WERI-Rb-1 (cell line): ENCODE results near the gene CCDC91.

ENCODE experiments used
- DNase-seq: peaks from one replicate; pipeline ENCODE4 v3.0.0-alpha.2; 2020
- H3K27ac ChIP-seq: fragments of 250-450 bp; sonication (Bioruptor Pico); 2 replicates; pipeline ENCODE4 v1.5.1; 2020; ENCODE audit warnings: mild to moderate bottlenecking, moderate library complexity
- H3K27me3 ChIP-seq: fragments of 250-450 bp; sonication (Bioruptor Pico); 2 replicates; pipeline ENCODE4 v1.5.1; 2021; ENCODE audit warnings: mild to moderate bottlenecking, low read depth, moderate library complexity; ENCODE audit not compliant: insufficient read depth, severe bottlenecking
- H3K36me3 ChIP-seq: fragments of 250-450 bp; sonication (Bioruptor Pico); 2 replicates; pipeline ENCODE4 v1.5.1; 2020; ENCODE audit warnings: mild to moderate bottlenecking, moderate library complexity
- H3K4me3 ChIP-seq: 2 replicates; pipeline ENCODE4 v1.5.1; 2011; ENCODE audit warnings: low read depth, mild to moderate bottlenecking, control low read depth, low read length
- H3K9me3 ChIP-seq: fragments of 250-450 bp; sonication (Bioruptor Pico); 2 replicates; pipeline ENCODE4 v1.5.1; 2021; ENCODE audit warnings: mild to moderate bottlenecking, moderate library complexity; ENCODE audit not compliant: severe bottlenecking
- TF ChIP-seq, protein P1 (sequence below): IDR thresholded peaks from 2 replicates; pipeline ENCODE4 v1.5.1; 2011; ENCODE audit warnings: low read depth, mild to moderate bottlenecking, control low read depth, inconsistent platforms, low read length

The CCDC91 gene, protein sequence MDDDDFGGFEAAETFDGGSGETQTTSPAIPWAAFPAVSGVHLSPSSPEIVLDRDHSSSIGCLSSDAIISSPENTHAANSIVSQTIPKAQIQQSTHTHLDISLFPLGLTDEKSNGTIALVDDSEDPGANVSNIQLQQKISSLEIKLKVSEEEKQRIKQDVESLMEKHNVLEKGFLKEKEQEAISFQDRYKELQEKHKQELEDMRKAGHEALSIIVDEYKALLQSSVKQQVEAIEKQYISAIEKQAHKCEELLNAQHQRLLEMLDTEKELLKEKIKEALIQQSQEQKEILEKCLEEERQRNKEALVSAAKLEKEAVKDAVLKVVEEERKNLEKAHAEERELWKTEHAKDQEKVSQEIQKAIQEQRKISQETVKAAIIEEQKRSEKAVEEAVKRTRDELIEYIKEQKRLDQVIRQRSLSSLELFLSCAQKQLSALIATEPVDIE

DNA sequence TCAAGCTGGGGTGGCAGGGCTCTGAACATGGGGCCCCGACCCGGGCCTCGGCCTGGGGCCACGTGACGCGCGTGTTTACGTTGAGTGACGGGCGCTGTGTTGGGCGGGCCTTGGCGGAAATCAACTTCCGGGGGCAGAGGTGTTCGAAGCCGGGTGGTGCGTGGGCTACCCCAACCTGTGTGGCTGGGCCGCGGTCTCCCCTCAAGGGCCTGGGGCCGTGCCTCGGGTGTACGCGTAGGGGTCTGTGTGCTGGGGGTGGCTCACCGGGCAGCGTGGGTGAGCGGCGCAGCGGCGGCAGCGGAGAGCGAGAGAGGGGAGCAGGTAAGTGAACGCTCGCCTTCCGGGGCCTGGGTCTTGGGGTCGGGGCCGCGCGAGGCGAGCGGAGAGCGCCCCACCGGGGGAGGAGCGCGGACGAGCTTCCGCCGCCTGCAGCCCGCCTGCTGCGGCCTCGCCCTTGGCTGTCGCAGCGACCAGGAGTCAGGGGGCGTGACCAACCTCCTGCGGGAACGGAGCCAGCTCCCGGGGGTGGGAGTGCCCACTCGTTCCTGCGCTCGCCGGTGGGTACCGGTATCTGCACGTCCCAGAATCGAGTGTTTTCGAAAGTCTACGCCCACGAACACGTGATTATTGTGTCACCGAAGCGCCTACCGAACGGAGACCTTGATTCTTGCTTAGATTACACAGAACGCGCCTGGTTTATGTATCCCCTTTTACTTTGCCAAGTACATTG is at the start of gene CCDC91:
Gene CCDC91, plus strand, starts transcription at position 136 of the 730 bp plus-strand sequence. CDS start 66,760 bp downstream, outside the sequence.
- peak; percentile 88 for DNase-seq
- TF ChIP-seq, protein P1, sequence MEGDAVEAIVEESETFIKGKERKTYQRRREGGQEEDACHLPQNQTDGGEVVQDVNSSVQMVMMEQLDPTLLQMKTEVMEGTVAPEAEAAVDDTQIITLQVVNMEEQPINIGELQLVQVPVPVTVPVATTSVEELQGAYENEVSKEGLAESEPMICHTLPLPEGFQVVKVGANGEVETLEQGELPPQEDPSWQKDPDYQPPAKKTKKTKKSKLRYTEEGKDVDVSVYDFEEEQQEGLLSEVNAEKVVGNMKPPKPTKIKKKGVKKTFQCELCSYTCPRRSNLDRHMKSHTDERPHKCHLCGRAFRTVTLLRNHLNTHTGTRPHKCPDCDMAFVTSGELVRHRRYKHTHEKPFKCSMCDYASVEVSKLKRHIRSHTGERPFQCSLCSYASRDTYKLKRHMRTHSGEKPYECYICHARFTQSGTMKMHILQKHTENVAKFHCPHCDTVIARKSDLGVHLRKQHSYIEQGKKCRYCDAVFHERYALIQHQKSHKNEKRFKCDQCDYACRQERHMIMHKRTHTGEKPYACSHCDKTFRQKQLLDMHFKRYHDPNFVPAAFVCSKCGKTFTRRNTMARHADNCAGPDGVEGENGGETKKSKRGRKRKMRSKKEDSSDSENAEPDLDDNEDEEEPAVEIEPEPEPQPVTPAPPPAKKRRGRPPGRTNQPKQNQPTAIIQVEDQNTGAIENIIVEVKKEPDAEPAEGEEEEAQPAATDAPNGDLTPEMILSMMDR, result 0 out of 2 replicates have a peak, but pooled peaks have one; percentile 4
- H3K36me3 ChIP-seq, result peaks cover 5% of the 10 kb centered on the region; the same call in 1 of the 2 replicates

DNA sequence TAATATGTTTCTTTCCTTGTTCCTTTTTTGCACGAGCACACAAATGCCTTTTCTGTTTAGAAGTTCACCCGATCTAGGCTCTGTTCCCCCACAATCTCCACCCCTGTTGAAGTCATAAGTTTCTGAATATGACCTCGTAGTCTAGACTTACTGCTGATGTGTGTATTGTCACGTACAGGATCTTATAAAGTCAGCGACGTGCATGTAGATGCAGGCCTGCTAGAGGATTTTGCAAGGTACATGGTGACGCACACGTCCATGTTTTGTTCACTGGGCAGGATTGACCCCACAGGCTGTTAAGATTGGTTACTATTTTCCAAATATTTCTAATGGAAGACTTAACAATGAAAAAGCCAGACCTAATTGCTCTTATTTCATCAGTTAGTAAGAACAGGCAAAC is 46.2 kb upstream of the CCDC91 start:
- Histone ChIP-seq H3K9me3 (no peaks in the 10 kb centered on the region), H3K36me3 (no peaks in the 10 kb centered on the region), H3K4me3 (no peak overlapping the region), H3K27me3 (no peaks in the 10 kb centered on the region), H3K27ac (no peak overlapping the region)
- no peak for DNase-seq
- TF ChIP-seq, protein P1, result no peak

More for the DNA sequence above, at the start of gene CCDC91:
- Histone ChIP-seq H3K4me3 (peak within 1 kb of the TSS; percentile 95), H3K27ac (peak within 1 kb of the TSS; percentile 89), H3K27me3 (no peaks in the 10 kb centered on the region), H3K9me3 (no peaks in the 10 kb centered on the region)

DNA sequence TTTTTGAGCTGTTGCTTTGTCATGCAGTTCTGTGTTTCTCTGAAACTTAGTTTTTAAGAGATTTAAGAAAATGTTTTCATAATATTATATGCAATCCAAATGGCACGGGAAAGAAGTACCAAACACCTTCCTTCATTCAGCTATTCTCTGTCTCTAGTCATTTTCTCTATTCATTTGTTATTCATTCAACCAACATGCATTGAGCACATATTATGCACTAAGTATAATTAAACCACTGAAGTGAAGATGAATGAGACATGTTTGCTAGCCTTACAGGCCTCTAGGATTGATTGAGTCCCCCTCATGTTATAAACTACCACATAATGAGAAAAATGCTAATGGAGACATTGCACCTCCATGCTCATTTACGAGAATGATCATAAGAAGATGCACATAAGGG is 45.7 kb upstream of the CCDC91 start:
- Histone ChIP-seq H3K36me3 (no peaks in the 10 kb centered on the region), H3K4me3 (no peak overlapping the region), H3K27me3 (no peaks in the 10 kb centered on the region), H3K9me3 (no peaks in the 10 kb centered on the region), H3K27ac (no peak overlapping the region)
- TF ChIP-seq, protein P1, result no peak
- DNase-seq, result no peak

DNA sequence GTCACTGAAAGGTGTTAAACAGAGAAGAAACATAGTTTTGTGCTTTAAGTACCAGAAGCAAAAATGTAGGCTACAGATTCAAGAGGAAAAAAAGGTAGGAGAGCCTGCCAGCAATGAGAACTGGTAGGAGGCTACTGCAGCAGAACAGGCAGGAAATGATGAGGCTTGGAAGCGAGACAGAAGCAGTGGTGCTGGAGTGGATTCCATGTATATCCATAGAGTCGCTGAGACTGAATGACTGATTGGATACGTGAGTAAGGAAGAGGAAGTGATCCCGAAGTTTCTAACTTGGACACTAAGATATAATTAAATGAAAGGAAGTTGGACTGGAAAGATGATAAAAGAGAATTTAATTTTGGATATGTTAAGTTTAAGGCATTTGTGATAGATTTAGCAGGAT is 45.0 kb upstream of the CCDC91 start:
- H3K27ac ChIP-seq, result no peak overlapping the region
- H3K36me3 ChIP-seq, result no peaks in the 10 kb centered on the region
- H3K4me3 ChIP-seq, result no peak overlapping the region
- H3K27me3 ChIP-seq, result no peaks in the 10 kb centered on the region
- DNase-seq, result no peak
- TF ChIP-seq, protein P1, result no peak
- no peaks in the 10 kb centered on the region for H3K9me3 ChIP-seq

DNA sequence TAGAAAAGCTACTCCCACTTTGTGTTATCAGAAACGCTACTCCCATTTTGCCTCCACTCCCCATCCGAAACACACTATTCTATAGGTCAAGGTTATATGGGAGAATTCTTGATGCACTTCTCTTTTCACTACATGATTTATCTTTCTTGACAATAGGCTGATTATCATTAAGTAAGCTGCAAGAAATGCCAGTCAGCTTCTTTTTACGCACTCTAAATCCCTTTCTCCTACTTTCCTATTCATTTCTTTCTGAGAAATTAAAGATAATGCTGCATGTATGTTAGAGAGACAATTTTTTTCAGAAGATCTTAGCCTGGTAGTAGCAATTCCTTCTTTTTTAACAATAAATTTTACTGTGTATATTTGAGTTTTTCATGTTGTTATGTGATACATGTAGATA is 41.0 kb upstream of the CCDC91 start:
- no peak overlapping the region for H3K4me3 ChIP-seq
- TF ChIP-seq, protein P1, result no peak
- no peak for DNase-seq
- no peaks in the 10 kb centered on the region for H3K9me3 ChIP-seq
- H3K27ac ChIP-seq, result no peak overlapping the region
- no peaks in the 10 kb centered on the region for H3K27me3 ChIP-seq
- no peaks in the 10 kb centered on the region for H3K36me3 ChIP-seq
